Measurements from ENCODE around the gene RALA. TPM values are rescaled to one million over a fixed set of nuclear protein-coding genes. Genes with fewer than 3 reads are reported as not detected.
"Not testable (repeated sequence)": the region's sequence is repeated elsewhere in the genome, so short reads cannot be mapped to it uniquely, and the experiment has no call there.

RALA gene
- total RNA-seq, 2 experiments from 2014 or later: 22.3 to 32.9 TPM

DNA sequence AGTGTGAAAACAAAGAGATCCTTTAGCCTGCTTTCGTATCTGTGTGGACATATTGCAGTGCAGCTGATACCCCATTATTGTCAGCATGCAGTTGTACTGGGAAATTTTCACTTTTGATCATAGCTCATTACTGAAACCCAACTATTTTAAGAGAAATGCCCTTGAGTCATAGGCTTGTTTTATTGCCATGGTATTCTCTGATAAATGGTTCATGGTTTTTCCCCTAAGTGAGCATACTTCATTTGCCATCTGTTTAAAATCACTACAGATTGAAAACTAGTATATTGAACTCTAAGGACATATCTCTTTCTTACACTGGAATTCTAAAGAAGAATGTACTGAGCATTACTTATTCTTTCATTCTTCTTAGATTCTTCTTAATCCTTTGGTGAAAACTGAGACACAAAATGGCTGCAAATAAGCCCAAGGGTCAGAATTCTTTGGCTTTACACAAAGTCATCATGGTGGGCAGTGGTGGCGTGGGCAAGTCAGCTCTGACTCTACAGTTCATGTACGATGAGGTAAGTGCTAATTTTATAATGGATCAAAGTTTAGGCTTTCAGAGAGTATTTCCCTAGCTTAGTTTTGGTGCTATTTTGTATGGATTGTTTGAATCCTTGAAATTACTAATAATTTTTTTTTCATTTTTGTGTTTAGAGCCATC is 63.0 kb downstream of the RALA start:
- no peak for ATAC-seq
- Mint-ChIP-seq H3K27me3 (no peaks in the 10 kb centered on the region), H3K4me3 (no peak overlapping the region), H3K27ac (no peak overlapping the region), H3K4me1 (peaks cover 5% of the 10 kb centered on the region), H3K36me3 (peaks cover 26% of the 10 kb centered on the region), H3K9me3 (ENCODE audit: low read depth) (no peaks in the 10 kb centered on the region)
- no peak for DNase-seq
- CTCF ChIA-PET: no interaction called here

DNA sequence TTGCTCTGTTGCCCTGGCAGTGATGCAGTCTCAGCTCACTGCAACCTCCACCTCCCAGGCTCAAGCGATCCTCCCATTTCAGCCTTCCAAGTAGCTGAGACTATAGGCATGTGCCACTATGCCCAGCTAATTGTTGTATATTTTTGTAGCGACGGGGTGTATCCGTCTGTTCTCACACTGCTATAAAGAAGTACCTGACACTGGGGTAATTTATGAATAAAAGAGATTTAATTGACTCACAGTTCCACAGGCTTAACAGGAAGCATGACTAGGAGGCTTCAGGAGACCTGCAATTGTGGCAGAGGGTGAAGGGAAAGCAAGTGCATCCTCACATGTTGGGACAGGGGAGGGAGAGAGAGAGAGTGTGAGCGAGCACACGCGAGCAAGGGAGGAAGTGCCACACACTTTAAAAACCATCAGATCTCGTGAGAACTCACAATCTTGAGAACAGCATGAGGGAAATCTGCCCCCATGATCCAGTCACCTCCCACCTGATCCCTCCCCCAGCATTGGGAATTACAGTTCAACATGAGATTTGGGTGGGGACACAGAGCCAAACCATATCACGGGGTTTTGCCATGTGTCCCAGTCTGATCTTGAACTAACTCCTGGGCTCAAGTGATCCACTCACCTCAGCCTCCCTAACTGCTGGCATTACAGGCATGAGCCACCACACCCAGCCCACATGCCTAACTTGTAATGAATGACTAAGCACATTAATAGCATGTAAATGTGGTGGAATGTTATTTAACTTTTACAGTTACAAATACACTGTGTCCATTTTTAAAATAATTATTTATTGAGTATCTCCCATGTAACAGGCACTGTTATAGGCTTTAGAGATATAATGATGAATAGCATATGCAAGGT is 65.5 kb downstream of the RALA start:
- CTCF ChIA-PET: no interaction called here
- H3K36me3 Mint-ChIP-seq: peaks cover 45% of the 10 kb centered on the region
- no peaks in the 10 kb centered on the region for H3K9me3 Mint-ChIP-seq (ENCODE audit: low read depth)
- H3K4me3 Mint-ChIP-seq: no peak overlapping the region
- H3K4me1 Mint-ChIP-seq: peaks cover 5% of the 10 kb centered on the region
- DNase-seq (no peak), ATAC-seq (no peak)
- no peaks in the 10 kb centered on the region for H3K27me3 Mint-ChIP-seq
- H3K27ac Mint-ChIP-seq: no peak overlapping the region

DNA sequence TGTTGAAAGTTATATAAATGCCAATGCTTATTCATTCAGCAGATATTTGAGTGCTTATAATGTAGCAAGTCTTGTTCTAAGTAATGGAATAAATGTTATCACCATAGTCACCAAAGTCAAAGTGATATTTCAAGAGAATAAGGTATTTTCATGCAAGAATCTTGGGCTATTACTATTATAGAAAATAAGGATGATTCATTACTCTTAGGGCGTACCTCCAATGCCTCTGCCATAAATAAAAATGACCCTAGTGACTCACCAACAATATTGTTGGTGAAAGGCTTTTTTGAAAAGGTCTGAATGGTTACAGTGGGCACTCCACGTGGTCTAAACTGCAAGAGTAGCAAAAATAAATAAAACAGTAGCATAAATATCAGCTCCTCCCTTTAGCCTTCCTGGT is 68.4 kb downstream of the RALA start:
- Mint-ChIP-seq H3K27me3 (no peaks in the 10 kb centered on the region), H3K27ac (no peak overlapping the region), H3K4me3 (no peak overlapping the region), H3K36me3 (peaks cover 44% of the 10 kb centered on the region), H3K4me1 (no peaks in the 10 kb centered on the region), H3K9me3 (ENCODE audit: low read depth) (no peaks in the 10 kb centered on the region)
- ATAC-seq (no peak), DNase-seq (no peak)
- CTCF ChIA-PET: no interaction called here

DNA sequence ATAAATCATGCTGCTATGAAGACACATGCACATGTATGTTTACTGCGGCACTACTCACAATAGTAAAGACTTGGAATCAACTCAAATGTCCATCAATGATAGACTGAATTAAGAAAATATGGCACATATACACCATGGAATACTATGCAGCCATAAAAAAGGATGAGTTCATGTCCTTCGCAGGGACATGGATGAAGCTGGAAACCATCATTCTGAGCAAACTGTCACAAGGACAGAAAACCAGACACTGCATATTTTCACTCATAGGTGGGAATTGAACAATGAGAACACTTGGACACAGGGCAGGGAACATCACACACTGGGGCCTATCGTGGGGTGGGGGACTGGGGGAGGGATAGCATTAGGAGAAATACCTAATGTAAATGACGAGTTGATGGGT is 69.7 kb downstream of the RALA start:
- H3K36me3 Mint-ChIP-seq: peaks cover 49% of the 10 kb centered on the region
- H3K27ac Mint-ChIP-seq; H3K4me1 Mint-ChIP-seq; H3K9me3 Mint-ChIP-seq (ENCODE audit: low read depth); CTCF ChIA-PET; H3K27me3 Mint-ChIP-seq; DNase-seq; H3K4me3 Mint-ChIP-seq; ATAC-seq: not testable (repeated sequence)

DNA sequence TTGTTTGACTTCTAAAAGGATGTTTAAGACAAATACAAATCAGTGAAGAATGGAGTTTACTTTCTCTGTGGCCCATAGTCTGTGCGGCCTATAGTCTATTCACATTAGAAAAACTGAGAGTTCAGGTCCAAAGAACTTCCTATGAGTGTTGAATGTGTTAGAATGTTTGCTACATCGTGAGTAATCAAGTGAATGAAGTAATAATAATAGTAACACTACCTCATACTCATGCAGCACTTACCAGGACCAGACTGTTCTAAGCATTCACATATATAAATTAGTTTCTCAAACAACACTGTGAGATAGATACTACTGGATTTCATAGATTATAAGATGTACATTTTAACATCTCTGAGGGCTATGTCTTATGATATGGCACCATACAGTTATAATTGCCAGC is 70.4 kb downstream of the RALA start:
- Mint-ChIP-seq H3K27me3 (no peaks in the 10 kb centered on the region), H3K4me1 (no peaks in the 10 kb centered on the region), H3K27ac (no peak overlapping the region), H3K4me3 (no peak overlapping the region), H3K9me3 (ENCODE audit: low read depth) (no peaks in the 10 kb centered on the region), H3K36me3 (peaks cover 46% of the 10 kb centered on the region)
- no peak for ATAC-seq
- DNase-seq: no peak
- CTCF ChIA-PET: no interaction called here

DNA sequence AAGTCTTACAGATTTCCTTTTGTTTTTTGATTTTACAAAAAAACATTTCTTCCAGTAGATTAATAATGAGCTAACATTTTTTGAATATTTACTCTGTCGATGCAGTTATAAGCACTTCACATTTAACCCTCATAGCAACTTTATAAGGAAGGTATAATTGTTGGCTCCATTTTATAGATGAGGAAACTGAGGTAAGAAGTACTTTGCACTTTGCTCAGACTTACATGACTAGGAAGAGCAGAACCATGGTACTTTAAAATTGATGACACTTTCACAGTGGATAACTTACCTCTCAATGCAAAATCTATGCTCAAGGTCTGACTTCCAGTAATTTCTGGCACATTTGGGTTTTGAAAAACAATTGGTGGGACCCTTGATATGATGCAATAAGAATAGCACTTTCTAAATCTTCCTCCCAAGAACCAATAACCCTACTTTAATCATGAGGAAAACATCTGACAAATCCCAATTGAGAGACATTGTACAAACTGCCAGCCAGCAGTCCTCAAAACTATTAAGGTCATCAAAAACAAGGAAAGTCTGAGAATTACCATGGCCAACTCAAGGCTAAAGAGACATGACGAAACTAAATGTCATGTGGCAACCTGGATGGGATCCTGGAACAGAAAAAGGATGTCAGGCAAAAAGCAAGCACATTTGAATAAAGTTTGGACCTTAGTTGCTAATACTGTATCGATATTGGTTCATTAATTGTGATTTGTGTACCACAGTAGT is 72.6 kb downstream of the RALA start:
- CTCF ChIA-PET: interaction anchor here (1.0 kb wide), 1 partner anchor 116 kb away, joined by 3 read pairs; no protein-coding TSS in a partner anchor
- ATAC-seq (no peak), DNase-seq (no peak)
- H3K4me1 Mint-ChIP-seq: no peaks in the 10 kb centered on the region
- no peaks in the 10 kb centered on the region for H3K27me3 Mint-ChIP-seq
- H3K27ac Mint-ChIP-seq: no peak overlapping the region
- peaks cover 35% of the 10 kb centered on the region for H3K36me3 Mint-ChIP-seq
- H3K9me3 Mint-ChIP-seq (ENCODE audit: low read depth): no peaks in the 10 kb centered on the region
- no peak overlapping the region for H3K4me3 Mint-ChIP-seq

DNA sequence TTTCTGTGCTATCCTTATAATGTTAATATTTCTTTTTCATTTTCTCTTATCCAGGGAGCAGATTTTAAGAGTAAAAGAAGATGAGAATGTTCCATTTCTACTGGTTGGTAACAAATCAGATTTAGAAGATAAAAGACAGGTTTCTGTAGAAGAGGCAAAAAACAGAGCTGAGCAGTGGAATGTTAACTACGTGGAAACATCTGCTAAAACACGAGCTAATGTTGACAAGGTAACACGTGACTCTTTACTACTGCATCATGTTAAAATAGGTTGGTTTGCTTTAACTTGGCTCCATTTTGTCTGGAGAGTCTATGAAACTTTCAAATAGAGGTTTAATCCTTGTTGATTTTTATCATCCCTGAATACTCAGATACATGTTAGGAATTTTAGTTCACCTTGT is 73.3 kb downstream of the RALA start:
- peaks cover 31% of the 10 kb centered on the region for H3K36me3 Mint-ChIP-seq
- CTCF ChIA-PET: interaction anchor here (1.0 kb wide), 1 partner anchor 116 kb away, joined by 3 read pairs; no protein-coding TSS in a partner anchor
- H3K27me3 Mint-ChIP-seq: no peaks in the 10 kb centered on the region
- ATAC-seq (no peak), DNase-seq (no peak)
- no peak overlapping the region for H3K27ac Mint-ChIP-seq
- no peaks in the 10 kb centered on the region for H3K4me1 Mint-ChIP-seq
- H3K4me3 Mint-ChIP-seq: no peak overlapping the region
- H3K9me3 Mint-ChIP-seq (ENCODE audit: low read depth): no peaks in the 10 kb centered on the region

DNA sequence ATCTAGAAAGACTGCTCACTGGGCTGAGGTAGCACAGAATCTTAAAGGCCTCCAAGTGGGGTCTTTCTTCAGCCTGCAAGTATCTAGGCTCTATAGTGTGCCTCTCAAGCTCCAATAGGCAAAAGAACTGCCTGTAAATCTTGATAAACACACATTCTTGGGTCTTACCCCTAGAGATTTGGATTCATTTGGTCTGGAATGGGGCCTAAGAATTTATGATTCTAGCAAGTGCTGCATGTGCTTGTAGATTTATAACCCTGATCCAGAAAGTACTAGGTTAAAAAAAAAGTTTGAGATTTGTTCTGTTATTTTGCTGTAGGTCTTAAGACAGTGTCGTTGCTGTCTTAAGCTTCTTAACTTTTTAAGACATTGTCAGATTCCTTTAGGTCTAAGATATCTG is 74.1 kb downstream of the RALA start:
- Mint-ChIP-seq H3K36me3 (peaks cover 24% of the 10 kb centered on the region), H3K27me3 (no peaks in the 10 kb centered on the region), H3K4me3 (no peak overlapping the region), H3K4me1 (no peaks in the 10 kb centered on the region), H3K9me3 (ENCODE audit: low read depth) (no peaks in the 10 kb centered on the region), H3K27ac (no peak overlapping the region)
- CTCF ChIA-PET: no interaction called here
- ATAC-seq (no peak), DNase-seq (no peak)

DNA sequence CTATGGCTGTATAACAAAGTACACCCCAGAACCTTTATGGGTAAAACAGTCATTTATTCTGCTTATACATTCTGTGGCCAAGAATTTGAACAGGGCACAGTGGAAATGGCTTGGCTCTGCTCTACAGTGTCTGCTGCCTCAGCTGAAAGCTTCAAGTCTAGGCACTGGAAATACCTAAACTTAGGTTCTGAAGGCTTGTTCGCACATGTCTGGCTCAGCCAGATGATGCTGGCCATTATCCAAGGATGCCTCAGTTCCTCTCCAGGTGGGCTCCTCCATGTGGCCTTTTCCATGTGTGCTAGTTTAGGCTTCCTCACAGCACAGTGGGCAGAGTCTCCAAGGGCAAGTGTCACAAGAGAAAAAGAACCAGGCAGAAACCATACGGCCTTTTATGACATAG is 76.8 kb downstream of the RALA start:
- no peak for DNase-seq
- Mint-ChIP-seq H3K4me1 (no peaks in the 10 kb centered on the region), H3K4me3 (no peak overlapping the region), H3K36me3 (peaks cover 18% of the 10 kb centered on the region), H3K27ac (no peak overlapping the region), H3K9me3 (ENCODE audit: low read depth) (no peaks in the 10 kb centered on the region), H3K27me3 (no peaks in the 10 kb centered on the region)
- ATAC-seq: no peak
- CTCF ChIA-PET: interaction anchor here (1.8 kb wide), 1 partner anchor 120 kb away, joined by 4 read pairs; no protein-coding TSS in a partner anchor

DNA sequence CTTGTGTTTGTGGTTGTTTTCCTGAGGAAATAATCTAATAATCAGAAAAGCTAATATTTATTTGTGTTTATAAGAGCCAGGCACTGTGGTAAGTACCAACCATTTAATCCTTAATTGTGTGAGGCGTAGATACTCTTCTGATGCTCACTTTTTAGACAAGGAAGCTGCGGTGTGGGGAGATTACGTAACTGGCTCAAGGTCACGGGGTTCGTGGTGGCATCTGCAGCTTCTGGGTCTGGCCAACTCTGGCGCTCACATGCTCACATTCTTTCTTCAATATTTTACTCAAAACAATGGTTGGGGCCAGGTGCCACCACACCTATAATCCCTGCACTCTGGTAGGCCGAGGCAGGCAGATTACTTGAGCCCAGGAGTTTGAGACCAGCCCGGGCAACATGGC is 77.6 kb downstream of the RALA start:
- Mint-ChIP-seq H3K4me3 (no peak overlapping the region), H3K9me3 (ENCODE audit: low read depth) (no peaks in the 10 kb centered on the region), H3K36me3 (peaks cover 18% of the 10 kb centered on the region), H3K27me3 (no peaks in the 10 kb centered on the region), H3K27ac (no peak overlapping the region), H3K4me1 (no peaks in the 10 kb centered on the region)
- CTCF ChIA-PET: interaction anchor here (1.8 kb wide), 1 partner anchor 121 kb away, joined by 4 read pairs; no protein-coding TSS in a partner anchor
- no peak for ATAC-seq
- DNase-seq: no peak

DNA sequence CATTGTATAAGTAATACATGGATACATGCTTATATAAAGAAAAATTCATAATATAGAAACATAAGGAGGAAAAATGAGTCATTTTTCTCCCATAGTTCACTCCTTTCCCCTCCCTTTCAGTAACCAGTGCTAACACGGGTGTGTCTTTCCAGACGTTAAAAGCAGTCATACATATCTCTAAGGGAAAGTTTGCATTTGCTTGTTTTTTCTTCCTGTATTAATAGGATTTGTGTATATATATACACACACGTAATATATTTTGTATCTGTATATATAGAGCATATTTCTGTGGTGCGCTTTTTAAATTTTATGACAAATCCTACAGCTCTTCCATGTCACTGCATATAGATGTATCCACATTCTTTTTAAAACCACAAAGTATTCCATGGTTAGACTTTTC is 78.8 kb downstream of the RALA start:
- H3K27ac Mint-ChIP-seq: no peak overlapping the region
- H3K27me3 Mint-ChIP-seq: no peaks in the 10 kb centered on the region
- H3K36me3 Mint-ChIP-seq: peaks cover 13% of the 10 kb centered on the region
- H3K4me1 Mint-ChIP-seq: no peaks in the 10 kb centered on the region
- H3K4me3 Mint-ChIP-seq: no peak overlapping the region
- DNase-seq (no peak), ATAC-seq (no peak)
- CTCF ChIA-PET: interaction anchor here (1.3 to 1.8 kb wide), 2 partner anchors 122 kb away, joined by 3 to 4 read pairs; no protein-coding TSS in a partner anchor
- no peaks in the 10 kb centered on the region for H3K9me3 Mint-ChIP-seq (ENCODE audit: low read depth)

DNA sequence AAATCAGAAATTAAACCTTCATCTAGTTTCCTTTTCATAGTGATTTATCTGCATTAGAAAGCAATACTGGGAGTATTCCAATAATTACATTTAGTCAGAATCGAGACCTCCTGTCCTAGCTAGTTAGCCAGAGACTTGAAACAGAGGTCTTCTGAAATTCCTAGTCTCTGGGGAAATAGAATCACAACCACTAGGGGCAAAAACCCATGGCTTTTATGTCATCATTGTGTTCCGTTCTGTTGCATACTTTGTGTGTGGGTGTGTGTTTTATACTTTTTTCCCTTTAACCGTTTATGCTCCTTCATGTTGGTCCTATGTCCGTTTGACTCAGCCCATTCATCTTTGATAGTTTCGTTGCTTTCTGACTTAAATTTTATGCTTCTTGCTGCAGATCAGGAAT is 79.8 kb downstream of the RALA start:
- DNase-seq (no peak), ATAC-seq (no peak)
- no peaks in the 10 kb centered on the region for H3K4me1 Mint-ChIP-seq
- no peak overlapping the region for H3K4me3 Mint-ChIP-seq
- no peaks in the 10 kb centered on the region for H3K9me3 Mint-ChIP-seq (ENCODE audit: low read depth)
- H3K36me3 Mint-ChIP-seq: peaks cover 7% of the 10 kb centered on the region
- H3K27me3 Mint-ChIP-seq: no peaks in the 10 kb centered on the region
- no peak overlapping the region for H3K27ac Mint-ChIP-seq
- CTCF ChIA-PET: interaction anchor here (1.3 kb wide), 1 partner anchor 123 kb away, joined by 3 read pairs; no protein-coding TSS in a partner anchor

DNA sequence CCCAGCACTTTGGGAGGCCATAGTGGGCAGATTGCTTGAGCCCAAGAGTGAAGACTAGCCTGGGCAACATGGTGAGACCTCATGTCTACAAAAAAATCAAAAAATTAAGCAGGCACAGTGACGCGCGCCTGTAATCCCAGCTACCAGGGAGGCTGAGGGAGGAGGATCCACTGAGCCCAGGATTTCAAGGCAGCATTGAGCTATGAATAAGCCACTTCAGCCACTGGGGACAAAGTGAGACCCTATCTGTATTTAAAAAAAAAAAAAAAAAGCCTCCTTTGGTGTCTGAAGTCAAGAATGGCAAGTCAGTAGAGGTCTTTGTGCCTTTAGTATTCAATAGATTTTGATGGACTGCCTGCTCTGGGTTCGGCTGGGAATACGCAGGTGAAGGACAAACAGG is 85.7 kb downstream of the RALA start:
- H3K27ac Mint-ChIP-seq: no peak overlapping the region
- no peaks in the 10 kb centered on the region for H3K4me1 Mint-ChIP-seq
- H3K36me3 Mint-ChIP-seq: peaks cover 9% of the 10 kb centered on the region
- H3K4me3 Mint-ChIP-seq: no peak overlapping the region
- CTCF ChIA-PET: no interaction called here
- no peak for ATAC-seq
- no peaks in the 10 kb centered on the region for H3K27me3 Mint-ChIP-seq
- peaks cover 6% of the 10 kb centered on the region for H3K9me3 Mint-ChIP-seq (ENCODE audit: low read depth)
- no peak for DNase-seq

All from activated CD8-positive, alpha-beta memory T cell treated with anti-CD3 and anti-CD28 coated beads, Interleukin-2, amount 10 ng/mL, durations not matched to agents 7 days and 5 days (primary cell).